GM21619 (cell line): ENCODE data around the gene PPP1R7.

ENCODE experiments used
- ATAC-seq: cut with Tn5 transposase; IDR thresholded peaks from one replicate; pipeline ENCODE4 v1.9.1; 2021; ENCODE audit not compliant: unreplicated experiment

Gene PPP1R7

DNA sequence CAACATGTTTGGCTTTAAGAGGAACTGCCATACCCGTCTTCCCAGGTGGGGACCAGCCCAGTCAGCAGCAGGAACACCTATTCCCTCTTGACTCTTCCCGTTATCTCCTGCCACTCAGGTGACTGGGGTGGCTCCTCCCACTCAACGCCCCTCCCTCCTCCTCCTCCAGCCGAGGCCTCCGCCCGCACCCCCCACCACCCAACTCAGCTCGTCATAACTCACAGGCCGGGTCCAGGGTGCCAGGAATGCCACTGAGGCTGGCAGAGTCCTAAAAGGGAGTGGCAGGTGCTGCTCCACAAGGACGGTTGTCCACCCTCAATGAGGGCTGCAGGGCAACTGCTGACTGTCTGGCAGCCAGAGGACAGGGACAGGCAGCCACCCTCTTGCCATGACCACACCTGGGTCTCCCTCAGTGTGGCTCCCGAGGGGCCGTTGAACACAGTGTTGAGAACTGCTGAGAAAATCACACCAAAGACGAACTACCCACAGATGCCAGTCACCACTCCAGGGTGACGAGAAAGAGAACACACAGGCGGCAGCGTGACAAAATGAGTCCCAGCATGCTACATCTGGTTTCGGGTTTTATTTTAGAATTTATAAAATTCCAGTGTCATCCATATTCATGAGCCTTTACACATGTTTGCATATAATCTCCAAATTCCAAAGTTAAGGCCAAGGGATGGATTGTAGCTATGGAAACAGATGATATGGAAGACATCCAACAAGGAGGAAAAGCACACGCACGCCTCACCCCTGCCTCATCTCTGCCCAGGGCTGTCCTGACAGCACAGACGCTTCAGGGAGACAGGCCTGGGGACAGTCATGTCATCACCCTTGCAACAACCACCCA is 76.7 kb downstream of the PPP1R7 start:
- no peak for ATAC-seq

DNA sequence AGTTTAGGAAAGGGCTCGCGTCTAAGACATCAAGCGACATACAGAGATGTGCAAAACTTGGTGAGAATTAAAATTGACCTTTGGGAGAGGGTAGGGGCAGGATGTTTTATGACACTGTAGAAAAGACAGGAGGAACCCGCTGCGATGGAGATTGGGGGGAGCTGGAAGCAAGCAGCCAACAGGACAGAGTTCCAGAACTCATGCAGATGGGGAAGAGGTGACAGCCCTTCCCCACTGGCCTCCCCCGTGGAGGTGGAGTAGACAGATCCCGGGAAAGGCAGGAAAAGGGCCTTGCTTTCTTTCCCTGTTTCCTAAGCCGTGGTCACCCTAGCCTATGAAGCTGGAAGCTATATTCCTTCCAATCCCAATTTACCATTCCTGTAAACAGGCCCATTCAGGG is 77.3 kb downstream of the PPP1R7 start:
- no peak for ATAC-seq

DNA sequence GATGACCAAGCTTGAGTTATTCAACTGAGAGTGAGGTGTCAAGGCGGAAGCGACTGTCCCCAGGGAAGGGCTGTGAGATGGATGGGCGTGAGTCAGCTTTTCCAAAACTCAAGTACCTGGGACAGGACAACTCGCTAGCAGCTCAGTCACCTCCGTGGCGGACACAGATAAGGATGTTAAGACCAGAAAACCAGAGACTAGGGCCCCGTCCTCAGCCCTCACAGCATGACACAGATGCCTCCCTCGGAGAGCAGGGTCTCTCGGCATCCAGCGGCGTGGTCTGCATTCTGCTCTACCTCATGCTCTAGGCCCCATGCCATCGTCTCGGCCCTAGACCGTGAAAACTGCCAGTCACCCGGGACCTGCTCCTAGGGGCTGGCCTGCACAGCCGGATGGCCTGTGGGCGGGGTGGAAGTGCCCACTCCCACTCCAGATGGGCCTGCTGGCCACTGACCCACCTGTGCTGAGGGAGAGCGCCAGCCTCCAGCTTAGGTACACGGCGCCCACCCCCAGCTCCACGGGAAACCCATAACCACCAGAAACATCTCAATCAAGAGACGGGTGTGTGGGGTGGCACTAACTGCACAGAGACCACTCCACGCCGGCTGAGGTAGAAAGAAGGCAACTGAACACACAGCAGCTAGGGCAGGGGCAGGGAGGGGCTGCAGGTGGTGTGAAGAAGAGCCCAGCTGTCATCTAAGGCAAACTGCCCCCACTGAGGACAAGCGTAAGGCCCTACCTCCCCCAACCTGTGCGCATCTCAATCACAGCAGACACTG is 78.0 kb downstream of the PPP1R7 start:
- no peak for ATAC-seq

- no peak for ATAC-seq
These were observed 78.7 kb downstream of the PPP1R7 start for GRCh38 chr2:241228860-241229516.

- no peak for ATAC-seq
These were observed 79.5 kb downstream of the PPP1R7 start for GRCh38 chr2:241229563-241230401.

GRCh38 chr2:241230435-241230834 is 80.2 kb downstream of the PPP1R7 start:
- no peak for ATAC-seq

GRCh38 chr2:241232736-241233575 is 82.7 kb downstream of the PPP1R7 start:
- ATAC-seq = no peak
